Retina (tissue), 1 donor: ENCODE results near the gene TMEFF2.
A peak's percentile ranks its signal among the peaks of the same experiment; 100 is the strongest.
"Not testable (repeated sequence)": the region's sequence is repeated elsewhere in the genome, so short reads cannot be mapped to it uniquely, and the experiment has no call there.

Source experiments
- DNase-seq: peaks from one replicate; pipeline ENCODE4 v3.0.0-alpha.2; 2016

TMEFF2 gene

GRCh38 chr2:192166946-192167345 lies 27.8 kb downstream of the TMEFF2 start:
- DNase-seq, result no peak

- DNase-seq, result no peak
Observed at GRCh38 chr2:192165842-192166241, 28.9 kb downstream of the TMEFF2 start.

GRCh38 chr2:192162392-192163042 lies 32.2 kb downstream of the TMEFF2 start:
- DNase-seq, result peak; percentile 67

GRCh38 chr2:192161656-192162290 lies 33.0 kb downstream of the TMEFF2 start:
- DNase-seq, result no peak

GRCh38 chr2:192159736-192160135 lies 35.0 kb downstream of the TMEFF2 start:
- DNase-seq, result no peak

- DNase-seq, result no peak
Observed at GRCh38 chr2:192159208-192159607, 35.5 kb downstream of the TMEFF2 start.

- DNase-seq, result no peak
Observed at GRCh38 chr2:192157776-192158175, 37.0 kb downstream of the TMEFF2 start.

- DNase-seq, result no peak
Observed at GRCh38 chr2:192155511-192156118, 39.1 kb downstream of the TMEFF2 start.

GRCh38 chr2:192153561-192153960 lies 41.2 kb downstream of the TMEFF2 start:
- DNase-seq, result no peak

- DNase-seq, result no peak
Observed at GRCh38 chr2:192151853-192152252, 42.9 kb downstream of the TMEFF2 start.

GRCh38 chr2:192150166-192150565 lies 44.6 kb downstream of the TMEFF2 start:
- DNase-seq, result no peak

GRCh38 chr2:192148620-192149321 lies 46.0 kb downstream of the TMEFF2 start:
- no peak for DNase-seq

- DNase-seq, result no peak
Observed at GRCh38 chr2:192148241-192148619, 46.5 kb downstream of the TMEFF2 start.

- no peak for DNase-seq
Observed at GRCh38 chr2:192146069-192147015, 48.4 kb downstream of the TMEFF2 start.

GRCh38 chr2:192145496-192145895 lies 49.2 kb downstream of the TMEFF2 start:
- DNase-seq, result no peak

GRCh38 chr2:192140236-192140839 lies 54.4 kb downstream of the TMEFF2 start:
- no peak for DNase-seq

GRCh38 chr2:192139813-192140212 lies 54.9 kb downstream of the TMEFF2 start:
- DNase-seq, result no peak

- DNase-seq, result no peak
Observed at GRCh38 chr2:192137451-192137850, 57.3 kb downstream of the TMEFF2 start.

GRCh38 chr2:192132604-192133003 lies 62.1 kb downstream of the TMEFF2 start:
- DNase-seq, result not testable (repeated sequence)

GRCh38 chr2:192130312-192130711 lies 64.4 kb downstream of the TMEFF2 start:
- not testable (repeated sequence) for DNase-seq

GRCh38 chr2:192128655-192129054 lies 66.1 kb downstream of the TMEFF2 start:
- no peak for DNase-seq

GRCh38 chr2:192127434-192127833 lies 67.3 kb downstream of the TMEFF2 start:
- DNase-seq, result no peak
